ENCODE results near the gene DPYSL5.

- no peak for TF ChIP-seq CTCF (IDR thresholded peaks at IDR 0.05)
- no peak for TF ChIP-seq POLR2A (IDR thresholded peaks at IDR 0.05; ENCODE audit: low read depth)
Measured at GRCh38 chr2:26927221-26927620, 79.3 kb downstream of the DPYSL5 start.
